HG02623 (cell line): Measurements from ENCODE around the gene ISOC2.
A peak's percentile ranks its signal among the peaks of the same experiment; 100 is the strongest.

Experiments used
- ATAC-seq: cut with Tn5 transposase; IDR thresholded peaks from one replicate; pipeline ENCODE4 v1.9.1; 2021; ENCODE audit warnings: moderate library complexity; ENCODE audit not compliant: unreplicated experiment

Gene ISOC2

GRCh38 chr19:55479451-55480230 is 18.2 kb upstream of the ISOC2 start:
- ATAC-seq: no peak

- no peak for ATAC-seq
Observed at GRCh38 chr19:55479045-55479444, 17.6 kb upstream of the ISOC2 start.

GRCh38 chr19:55478364-55478763 is 16.9 kb upstream of the ISOC2 start:
- no peak for ATAC-seq

GRCh38 chr19:55477905-55478304 is 16.5 kb upstream of the ISOC2 start:
- ATAC-seq: no peak

- peak; percentile 94 for ATAC-seq
Observed at GRCh38 chr19:55476100-55476775, 14.8 kb upstream of the ISOC2 start, which contains the start of gene ZNF628. TSS of gene ZNF628 (plus strand) at chr19:55476617. CDS start at chr19:55479911, 3,294 bp downstream.

GRCh38 chr19:55474269-55475265 is 13.1 kb upstream of the ISOC2 start:
- no peak for ATAC-seq

- ATAC-seq: no peak
Observed at GRCh38 chr19:55473225-55474012, 12.0 kb upstream of the ISOC2 start.

GRCh38 chr19:55472463-55472862 is 11.0 kb upstream of the ISOC2 start:
- ATAC-seq: no peak

- no peak for ATAC-seq
Observed at GRCh38 chr19:55471266-55471665, 9.8 kb upstream of the ISOC2 start.

GRCh38 chr19:55468054-55468393 is 6.6 kb upstream of the ISOC2 start:
- no peak for ATAC-seq

GRCh38 chr19:55467236-55468053 is 6.0 kb upstream of the ISOC2 start:
- no peak for ATAC-seq

GRCh38 chr19:55466241-55466614 is 4.8 kb upstream of the ISOC2 start:
- no peak for ATAC-seq

GRCh38 chr19:55465460-55466240 is 4.2 kb upstream of the ISOC2 start:
- ATAC-seq: no peak

GRCh38 chr19:55464662-55465054 is 3.2 kb upstream of the ISOC2 start, which contains the start of gene C19orf85:
TSS of gene C19orf85 (minus strand) at chr19:55464751. CDS start at chr19:55464554, 197 bp downstream.
- ATAC-seq: no peak

- no peak for ATAC-seq
Observed at GRCh38 chr19:55464039-55464661, 2.7 kb upstream of the ISOC2 start.

GRCh38 chr19:55463583-55464031 is 2.2 kb upstream of the ISOC2 start:
- no peak for ATAC-seq

GRCh38 chr19:55462722-55463121 is 1.3 kb upstream of the ISOC2 start:
- ATAC-seq: no peak

GRCh38 chr19:55461974-55462626 is 658 bp upstream of the ISOC2 start:
- ATAC-seq: no peak
